ENCODE results near the gene NFATC1.

- TF ChIP-seq CTCF (IDR thresholded peaks at IDR 0.05) (no peak), POLR2A (IDR thresholded peaks at IDR 0.05) (no peak)
Measured at GRCh38 chr18:79576686-79577351, 181.1 kb downstream of the NFATC1 start.
